ENCODE data around the gene VARS2.

GRCh38 chr6:30891816-30892538 is 22.1 kb upstream of the VARS2 start:
- no peak for TF ChIP-seq CTCF (IDR thresholded peaks at IDR 0.05; ENCODE audit: poor library complexity)
- TF ChIP-seq EZH2 (IDR thresholded peaks at IDR 0.05; ENCODE audit: borderline replicate concordance) = no peak
- TF ChIP-seq EZH2phosphoT487 (IDR thresholded peaks at IDR 0.05; ENCODE audit: low read depth, severe bottlenecking, unreplicated experiment) = no peak
